Stimulated activated CD8-positive, alpha-beta memory T cell treated with anti-CD3 and anti-CD28 coated beads, Interleukin-2, amount 100 ng/mL, for 1 hour (primary cell): ENCODE measurements around the gene MTFR2.

Experiments
- DNase-seq, 2 donors: peaks; one replicate each; pipeline ENCODE4 v3.0.0-alpha.2; 2020; ENCODE audit warnings: low read depth in 2 of 2

The MTFR2 gene

GRCh38 chr6:136184738-136185137, 65.4 kb downstream of the MTFR2 start:
- DNase-seq, result no peak

DNA sequence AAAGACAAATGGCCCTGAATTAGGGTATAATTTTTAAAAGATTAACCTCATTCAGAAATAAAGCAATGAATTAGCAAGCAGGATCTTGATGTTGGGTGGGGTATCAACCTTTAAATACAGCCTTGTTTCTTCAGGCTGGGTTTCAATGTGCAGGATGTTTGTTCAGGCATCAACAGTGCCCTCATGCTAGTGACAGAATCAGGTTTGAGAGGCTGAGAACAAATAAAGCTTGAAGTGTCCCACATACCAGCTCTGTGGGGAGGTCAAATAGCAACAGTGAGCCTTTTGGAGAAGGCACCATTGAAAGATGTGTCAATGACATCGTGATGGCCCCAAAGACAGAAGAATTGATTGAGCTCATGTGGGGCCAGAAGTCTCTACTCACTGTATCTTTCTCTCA, 68.2 kb downstream of the MTFR2 start:
- DNase-seq, result no peak

- DNase-seq, result no peak
Observed at GRCh38 chr6:136181512-136181833, 68.6 kb downstream of the MTFR2 start.
